ENCODE measurements around the gene BIN1.

The BIN1 gene

GRCh38 chr2:127052771-127053691 lies 53.9 kb downstream of the BIN1 start:
- H3K4me3 Mint-ChIP-seq, result no peak overlapping the region
- peaks cover 3% of the 10 kb centered on the region for H3K4me1 Mint-ChIP-seq (ENCODE audit: low read depth)

GRCh38 chr2:127052057-127052770 lies 54.7 kb downstream of the BIN1 start:
- H3K36me3 Mint-ChIP-seq (ENCODE audit: low read depth), result peaks cover 5% of the 10 kb centered on the region
- no peaks in the 10 kb centered on the region for H3K9me3 Mint-ChIP-seq
- H3K4me3 Mint-ChIP-seq, result no peak overlapping the region
- H3K4me1 Mint-ChIP-seq (ENCODE audit: low read depth), result peaks cover 3% of the 10 kb centered on the region
- no peaks in the 10 kb centered on the region for H3K27me3 Mint-ChIP-seq (ENCODE audit: low read depth)
- no peak overlapping the region for H3K27ac Mint-ChIP-seq

More at GRCh38 chr2:127052771-127053691, 53.9 kb downstream of the BIN1 start:
- Mint-ChIP-seq H3K27me3 (ENCODE audit: low read depth) (no peaks in the 10 kb centered on the region), H3K27ac (no peak overlapping the region), H3K9me3 (no peaks in the 10 kb centered on the region), H3K36me3 (ENCODE audit: low read depth) (peaks cover 4% of the 10 kb centered on the region)

- no peak overlapping the region for H3K4me3 Mint-ChIP-seq
- peaks cover 5% of the 10 kb centered on the region for H3K4me1 Mint-ChIP-seq (ENCODE audit: low read depth)
- peaks cover 6% of the 10 kb centered on the region for H3K36me3 Mint-ChIP-seq (ENCODE audit: low read depth)
- H3K27me3 Mint-ChIP-seq (ENCODE audit: low read depth), result no peaks in the 10 kb centered on the region
- peaks cover 3% of the 10 kb centered on the region for H3K9me3 Mint-ChIP-seq
- no peak overlapping the region for H3K27ac Mint-ChIP-seq
Observed at GRCh38 chr2:127051116-127052056, 55.6 kb downstream of the BIN1 start.

- no peaks in the 10 kb centered on the region for H3K27me3 Mint-ChIP-seq (ENCODE audit: low read depth)
- H3K4me1 Mint-ChIP-seq (ENCODE audit: low read depth), result peaks cover 5% of the 10 kb centered on the region
- peaks cover 6% of the 10 kb centered on the region for H3K36me3 Mint-ChIP-seq (ENCODE audit: low read depth)
- H3K4me3 Mint-ChIP-seq, result no peak overlapping the region
- H3K9me3 Mint-ChIP-seq, result peaks cover 3% of the 10 kb centered on the region
- H3K27ac Mint-ChIP-seq, result no peak overlapping the region
Observed at GRCh38 chr2:127050803-127051115, 56.2 kb downstream of the BIN1 start.

GRCh38 chr2:127049927-127050802 lies 56.8 kb downstream of the BIN1 start:
- Mint-ChIP-seq H3K4me1 (ENCODE audit: low read depth) (peaks cover 5% of the 10 kb centered on the region), H3K36me3 (ENCODE audit: low read depth) (peaks cover 6% of the 10 kb centered on the region), H3K27ac (no peak overlapping the region), H3K4me3 (no peak overlapping the region), H3K9me3 (peaks cover 3% of the 10 kb centered on the region), H3K27me3 (ENCODE audit: low read depth) (no peaks in the 10 kb centered on the region)

- peaks cover 3% of the 10 kb centered on the region for H3K9me3 Mint-ChIP-seq
- H3K4me3 Mint-ChIP-seq, result no peak overlapping the region
- peaks cover 6% of the 10 kb centered on the region for H3K36me3 Mint-ChIP-seq (ENCODE audit: low read depth)
- H3K27me3 Mint-ChIP-seq (ENCODE audit: low read depth), result no peaks in the 10 kb centered on the region
- no peak overlapping the region for H3K27ac Mint-ChIP-seq
- peaks cover 5% of the 10 kb centered on the region for H3K4me1 Mint-ChIP-seq (ENCODE audit: low read depth)
Observed at GRCh38 chr2:127048969-127049897, 57.7 kb downstream of the BIN1 start.

GRCh38 chr2:127048618-127048935 lies 58.4 kb downstream of the BIN1 start:
- H3K36me3 Mint-ChIP-seq (ENCODE audit: low read depth), result peaks cover 6% of the 10 kb centered on the region
- no peak overlapping the region for H3K27ac Mint-ChIP-seq
- no peak overlapping the region for H3K4me3 Mint-ChIP-seq
- H3K9me3 Mint-ChIP-seq, result peaks cover 3% of the 10 kb centered on the region
- no peaks in the 10 kb centered on the region for H3K27me3 Mint-ChIP-seq (ENCODE audit: low read depth)
- peaks cover 5% of the 10 kb centered on the region for H3K4me1 Mint-ChIP-seq (ENCODE audit: low read depth)

GRCh38 chr2:127047716-127048617 lies 59.0 kb downstream of the BIN1 start:
- Mint-ChIP-seq H3K36me3 (ENCODE audit: low read depth) (peaks cover 6% of the 10 kb centered on the region), H3K9me3 (peaks cover 3% of the 10 kb centered on the region), H3K27me3 (ENCODE audit: low read depth) (no peaks in the 10 kb centered on the region), H3K4me3 (no peak overlapping the region), H3K4me1 (ENCODE audit: low read depth) (peaks cover 5% of the 10 kb centered on the region), H3K27ac (no peak overlapping the region)

GRCh38 chr2:127047054-127047453 lies 59.9 kb downstream of the BIN1 start:
- Mint-ChIP-seq H3K9me3 (peaks cover 3% of the 10 kb centered on the region), H3K4me1 (ENCODE audit: low read depth) (peaks cover 5% of the 10 kb centered on the region), H3K4me3 (no peak overlapping the region)

GRCh38 chr2:127046579-127046978 lies 60.4 kb downstream of the BIN1 start:
- Mint-ChIP-seq H3K27ac (no peak overlapping the region), H3K9me3 (peaks cover 3% of the 10 kb centered on the region), H3K4me3 (no peak overlapping the region)

More at GRCh38 chr2:127047054-127047453, 59.9 kb downstream of the BIN1 start:
- Mint-ChIP-seq H3K36me3 (ENCODE audit: low read depth) (peaks cover 6% of the 10 kb centered on the region), H3K27me3 (ENCODE audit: low read depth) (no peaks in the 10 kb centered on the region), H3K27ac (no peak overlapping the region)

GRCh38 chr2:127045792-127046501 lies 61.0 kb downstream of the BIN1 start:
- H3K9me3 Mint-ChIP-seq, result peaks cover 3% of the 10 kb centered on the region
- peaks cover 5% of the 10 kb centered on the region for H3K4me1 Mint-ChIP-seq (ENCODE audit: low read depth)
- no peak overlapping the region for H3K27ac Mint-ChIP-seq
- H3K4me3 Mint-ChIP-seq, result no peak overlapping the region
- H3K36me3 Mint-ChIP-seq (ENCODE audit: low read depth), result peaks cover 6% of the 10 kb centered on the region
- H3K27me3 Mint-ChIP-seq (ENCODE audit: low read depth), result no peaks in the 10 kb centered on the region

More at GRCh38 chr2:127046579-127046978, 60.4 kb downstream of the BIN1 start:
- H3K27me3 Mint-ChIP-seq (ENCODE audit: low read depth), result no peaks in the 10 kb centered on the region
- H3K36me3 Mint-ChIP-seq (ENCODE audit: low read depth), result peaks cover 6% of the 10 kb centered on the region
- peaks cover 5% of the 10 kb centered on the region for H3K4me1 Mint-ChIP-seq (ENCODE audit: low read depth)

Measured in T-helper 1 cell treated with Interleukin-12 subunit alpha and Interleukin-12 subunit beta and Interleukin-4 antibody, amounts not matched to agents 30 μg/mL and 1 μg/mL, for 36 hours (primary cell).